ENCODE measurements around the gene TPRX2. TPM values are rescaled to one million over a fixed set of nuclear protein-coding genes. Genes with fewer than 3 reads are reported as not detected.
"Not testable (repeated sequence)": the region's sequence is repeated elsewhere in the genome, so short reads cannot be mapped to it uniquely, and the experiment has no call there.

The TPRX2 gene
- total and polyA plus RNA-seq, 2 of the 13 experiments (the other 11 are each of a cell fraction or from before 2014, with no cell fraction given) = not detected

- H3K27me3 ChIP-seq (ENCODE audit: control insufficient read depth in 1 of 2, insufficient read depth in 2 of 2, low read length in 2 of 2); H3K27ac ChIP-seq (ENCODE audit: extremely low read length, insufficient read depth, low read length); FAIRE-seq; H3K79me2 ChIP-seq (ENCODE audit: insufficient read depth, low read length); H3K36me3 ChIP-seq (replicated peaks in 1 of 2; ENCODE audit: control insufficient read depth in 1 of 2, insufficient read depth in 2 of 2, low read length in 2 of 2); H4K20me1 ChIP-seq (ENCODE audit: insufficient read depth, low read length); intact Hi-C loops (cut with micrococcal nuclease; ENCODE audit: unreplicated experiment); H3K4me2 ChIP-seq (ENCODE audit: low read depth, low read length); H3K4me3 ChIP-seq (replicated peaks in 1 of 3; ENCODE audit: insufficient read depth in 1 of 3, low read depth in 2 of 3, low read length in 3 of 3); H3K9ac ChIP-seq (ENCODE audit: insufficient read depth, low read depth, low read length); H2AFZ ChIP-seq (ENCODE audit: low read length); CTCF ChIA-PET (ENCODE audit: low intra/inter-chr PET ratio, low total read pairs); H3K9me3 ChIP-seq (ENCODE audit: low read length); in situ Hi-C loops (cut with HindIII; ENCODE audit: extremely low pct_ligation_motif_present, low pct_unique_long_range_greater_than_20kb); POLR2A ChIA-PET; BruUV-seq (replicated peaks); TF ChIP-seq CREB1 (CRISPR knock-in tag; IDR thresholded peaks at IDR 0.05): not testable (repeated sequence)
- TF ChIP-seq RARA (CRISPR knock-in tag; IDR thresholded peaks at IDR 0.05) (peak; percentile 50), FOSL1 (CRISPR knock-in tag; IDR thresholded peaks at IDR 0.05; ENCODE audit: borderline replicate concordance) (peak; percentile 69; the same call in 1 of the 2 replicates), ZNF460 (CRISPR knock-in tag; IDR thresholded peaks at IDR 0.05; ENCODE audit: borderline replicate concordance) (peak; percentile 69; the same call in 1 of the 2 replicates), NR2F1 (CRISPR knock-in tag; IDR thresholded peaks at IDR 0.05) (peak; percentile 74 to 80), NR2F6 (IDR thresholded peaks at IDR 0.05) (0 out of 2 replicates have a peak, but pooled peaks have one; percentile 13), NR2F6 (CRISPR knock-in tag; IDR thresholded peaks at IDR 0.05) (peak; percentile 38; the same call in 1 of the 2 replicates), NR2C2 (CRISPR knock-in tag; IDR thresholded peaks at IDR 0.05; ENCODE audit: borderline replicate concordance) (peak; percentile 62), FOSL2 (CRISPR knock-in tag; IDR thresholded peaks at IDR 0.05) (peak; percentile 97), CREB1 (IDR thresholded peaks at IDR 0.05) (0 out of 2 replicates have a peak, but pooled peaks have one; percentile 44), JUND (CRISPR knock-in tag; IDR thresholded peaks at IDR 0.05) (peak; percentile 72; the same call in 1 of the 2 replicates), RXRA (CRISPR knock-in tag; IDR thresholded peaks at IDR 0.05) (peak; percentile 42; the same call in 1 of the 2 replicates)
- TF ChIP-seq, protein P1, sequence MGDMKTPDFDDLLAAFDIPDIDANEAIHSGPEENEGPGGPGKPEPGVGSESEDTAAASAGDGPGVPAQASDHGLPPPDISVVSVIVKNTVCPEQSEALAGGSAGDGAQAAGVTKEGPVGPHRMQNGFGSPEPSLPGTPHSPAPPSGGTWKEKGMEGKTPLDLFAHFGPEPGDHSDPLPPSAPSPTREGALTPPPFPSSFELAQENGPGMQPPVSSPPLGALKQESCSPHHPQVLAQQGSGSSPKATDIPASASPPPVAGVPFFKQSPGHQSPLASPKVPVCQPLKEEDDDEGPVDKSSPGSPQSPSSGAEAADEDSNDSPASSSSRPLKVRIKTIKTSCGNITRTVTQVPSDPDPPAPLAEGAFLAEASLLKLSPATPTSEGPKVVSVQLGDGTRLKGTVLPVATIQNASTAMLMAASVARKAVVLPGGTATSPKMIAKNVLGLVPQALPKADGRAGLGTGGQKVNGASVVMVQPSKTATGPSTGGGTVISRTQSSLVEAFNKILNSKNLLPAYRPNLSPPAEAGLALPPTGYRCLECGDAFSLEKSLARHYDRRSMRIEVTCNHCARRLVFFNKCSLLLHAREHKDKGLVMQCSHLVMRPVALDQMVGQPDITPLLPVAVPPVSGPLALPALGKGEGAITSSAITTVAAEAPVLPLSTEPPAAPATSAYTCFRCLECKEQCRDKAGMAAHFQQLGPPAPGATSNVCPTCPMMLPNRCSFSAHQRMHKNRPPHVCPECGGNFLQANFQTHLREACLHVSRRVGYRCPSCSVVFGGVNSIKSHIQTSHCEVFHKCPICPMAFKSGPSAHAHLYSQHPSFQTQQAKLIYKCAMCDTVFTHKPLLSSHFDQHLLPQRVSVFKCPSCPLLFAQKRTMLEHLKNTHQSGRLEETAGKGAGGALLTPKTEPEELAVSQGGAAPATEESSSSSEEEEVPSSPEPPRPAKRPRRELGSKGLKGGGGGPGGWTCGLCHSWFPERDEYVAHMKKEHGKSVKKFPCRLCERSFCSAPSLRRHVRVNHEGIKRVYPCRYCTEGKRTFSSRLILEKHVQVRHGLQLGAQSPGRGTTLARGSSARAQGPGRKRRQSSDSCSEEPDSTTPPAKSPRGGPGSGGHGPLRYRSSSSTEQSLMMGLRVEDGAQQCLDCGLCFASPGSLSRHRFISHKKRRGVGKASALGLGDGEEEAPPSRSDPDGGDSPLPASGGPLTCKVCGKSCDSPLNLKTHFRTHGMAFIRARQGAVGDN (CRISPR knock-in tag; IDR thresholded peaks at IDR 0.05) = 0 out of 2 replicates have a peak, but pooled peaks have one; percentile 12
- TF ChIP-seq, protein P2, sequence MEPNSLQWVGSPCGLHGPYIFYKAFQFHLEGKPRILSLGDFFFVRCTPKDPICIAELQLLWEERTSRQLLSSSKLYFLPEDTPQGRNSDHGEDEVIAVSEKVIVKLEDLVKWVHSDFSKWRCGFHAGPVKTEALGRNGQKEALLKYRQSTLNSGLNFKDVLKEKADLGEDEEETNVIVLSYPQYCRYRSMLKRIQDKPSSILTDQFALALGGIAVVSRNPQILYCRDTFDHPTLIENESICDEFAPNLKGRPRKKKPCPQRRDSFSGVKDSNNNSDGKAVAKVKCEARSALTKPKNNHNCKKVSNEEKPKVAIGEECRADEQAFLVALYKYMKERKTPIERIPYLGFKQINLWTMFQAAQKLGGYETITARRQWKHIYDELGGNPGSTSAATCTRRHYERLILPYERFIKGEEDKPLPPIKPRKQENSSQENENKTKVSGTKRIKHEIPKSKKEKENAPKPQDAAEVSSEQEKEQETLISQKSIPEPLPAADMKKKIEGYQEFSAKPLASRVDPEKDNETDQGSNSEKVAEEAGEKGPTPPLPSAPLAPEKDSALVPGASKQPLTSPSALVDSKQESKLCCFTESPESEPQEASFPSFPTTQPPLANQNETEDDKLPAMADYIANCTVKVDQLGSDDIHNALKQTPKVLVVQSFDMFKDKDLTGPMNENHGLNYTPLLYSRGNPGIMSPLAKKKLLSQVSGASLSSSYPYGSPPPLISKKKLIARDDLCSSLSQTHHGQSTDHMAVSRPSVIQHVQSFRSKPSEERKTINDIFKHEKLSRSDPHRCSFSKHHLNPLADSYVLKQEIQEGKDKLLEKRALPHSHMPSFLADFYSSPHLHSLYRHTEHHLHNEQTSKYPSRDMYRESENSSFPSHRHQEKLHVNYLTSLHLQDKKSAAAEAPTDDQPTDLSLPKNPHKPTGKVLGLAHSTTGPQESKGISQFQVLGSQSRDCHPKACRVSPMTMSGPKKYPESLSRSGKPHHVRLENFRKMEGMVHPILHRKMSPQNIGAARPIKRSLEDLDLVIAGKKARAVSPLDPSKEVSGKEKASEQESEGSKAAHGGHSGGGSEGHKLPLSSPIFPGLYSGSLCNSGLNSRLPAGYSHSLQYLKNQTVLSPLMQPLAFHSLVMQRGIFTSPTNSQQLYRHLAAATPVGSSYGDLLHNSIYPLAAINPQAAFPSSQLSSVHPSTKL (CRISPR knock-in tag; IDR thresholded peaks at IDR 0.05) = peak; percentile 33; the same call in 1 of the 2 replicates
- TF ChIP-seq, protein P3, sequence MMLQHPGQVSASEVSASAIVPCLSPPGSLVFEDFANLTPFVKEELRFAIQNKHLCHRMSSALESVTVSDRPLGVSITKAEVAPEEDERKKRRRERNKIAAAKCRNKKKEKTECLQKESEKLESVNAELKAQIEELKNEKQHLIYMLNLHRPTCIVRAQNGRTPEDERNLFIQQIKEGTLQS (CRISPR knock-in tag; IDR thresholded peaks at IDR 0.05) = peak; percentile 84
- 5% methylated on average over 9 of the region's 9 CpGs for WGBS (ENCODE audit: low lambda C conversion rate)
- ATAC-seq (peak; percentile 46), DNase-seq (ENCODE audit: low spot score) (peak; percentile 54)
- H3K4me1 ChIP-seq (ENCODE audit: insufficient read depth, low read length) = peaks cover 11% of the 10 kb centered on the region; the same call in 1 of the 2 replicates
Measured at GRCh38 chr19:47858231-47858630, 804 bp upstream of the TPRX2 start.
